ENCODE measurements around the gene BCL2.

BCL2 gene

DNA sequence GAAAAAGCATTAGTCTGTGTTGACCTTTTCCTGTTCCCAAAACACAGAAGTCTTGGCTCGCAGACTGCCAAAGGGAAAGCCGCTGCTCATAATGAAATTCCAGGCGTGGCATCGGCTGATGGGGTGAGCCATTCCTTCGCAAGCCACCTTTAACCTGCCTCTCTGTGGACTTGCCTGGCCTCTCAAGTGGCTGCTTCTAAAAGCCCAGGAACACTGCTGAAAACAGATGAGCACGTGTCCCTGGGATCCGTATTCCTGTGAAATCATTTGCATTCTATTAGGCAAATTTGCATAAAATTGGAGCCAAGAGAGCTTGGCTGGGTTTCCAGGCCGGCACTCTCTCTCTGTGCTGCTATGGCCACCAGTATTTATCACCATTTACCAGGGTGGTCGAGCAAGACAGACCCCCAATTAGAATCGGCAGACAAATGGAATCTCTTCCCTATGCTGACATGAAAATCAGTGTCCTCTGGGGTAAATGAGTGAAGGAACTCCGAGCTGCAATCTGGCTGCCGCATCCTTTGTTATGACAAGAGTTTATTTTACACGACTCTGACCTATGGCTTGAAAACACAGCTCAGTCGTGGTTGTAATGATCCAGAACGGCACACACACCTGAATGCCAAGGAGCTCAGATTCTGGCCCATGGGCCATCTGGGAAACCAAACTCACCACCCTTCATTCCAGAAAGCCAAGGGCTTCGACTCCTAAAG lies 21.7 kb downstream of the BCL2 start:
- peaks cover 65 to 75% of the 10 kb centered on the region in 2 donors for H3K4me1 Mint-ChIP-seq

DNA sequence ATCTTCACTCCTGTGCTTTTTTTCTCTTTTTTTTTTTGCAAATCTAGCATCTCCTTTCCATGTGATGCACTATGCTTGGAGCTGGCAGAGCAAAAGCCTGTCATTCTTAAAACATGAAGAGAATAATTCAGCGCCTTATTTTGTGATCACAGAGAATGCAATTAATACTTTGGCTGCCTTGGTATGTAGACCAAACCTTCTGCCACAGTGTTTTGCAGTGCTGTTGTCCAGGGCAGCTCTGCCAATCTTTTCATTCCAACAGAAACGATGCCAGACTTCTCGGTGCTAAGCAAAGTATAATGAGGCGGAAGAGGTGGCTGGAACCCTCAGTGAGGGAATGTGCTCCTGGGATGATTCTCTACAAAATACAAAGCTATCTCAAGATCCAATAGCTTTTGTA lies 25.6 kb downstream of the BCL2 start:
- peak overlapping the region; percentile 91 for H3K27ac Mint-ChIP-seq
- no peak for ATAC-seq (replicated peaks)
- peaks cover 56 to 58% of the 10 kb centered on the region in 2 donors for H3K36me3 Mint-ChIP-seq
- H3K4me1 Mint-ChIP-seq = peaks cover 36 to 63% of the 10 kb centered on the region in 2 donors
- no peak for DNase-seq
- H3K27me3 Mint-ChIP-seq = no peaks in the 10 kb centered on the region
- peaks cover 2 to 5% of the 10 kb centered on the region in 2 donors for H3K9me3 Mint-ChIP-seq
- H3K4me3 Mint-ChIP-seq = peak overlapping the region; percentile 70 to 74

More for the DNA sequence above, 21.7 kb downstream of the BCL2 start:
- H3K4me3 Mint-ChIP-seq = no peak overlapping the region
- no peaks in the 10 kb centered on the region for H3K27me3 Mint-ChIP-seq
- no peak for ATAC-seq (replicated peaks)
- peak overlapping the region; percentile 69 for H3K27ac Mint-ChIP-seq
- peaks cover 0 to 5% of the 10 kb centered on the region in 2 donors for H3K9me3 Mint-ChIP-seq
- DNase-seq = no peak
- H3K36me3 Mint-ChIP-seq = peaks cover 65 to 73% of the 10 kb centered on the region in 2 donors

DNA sequence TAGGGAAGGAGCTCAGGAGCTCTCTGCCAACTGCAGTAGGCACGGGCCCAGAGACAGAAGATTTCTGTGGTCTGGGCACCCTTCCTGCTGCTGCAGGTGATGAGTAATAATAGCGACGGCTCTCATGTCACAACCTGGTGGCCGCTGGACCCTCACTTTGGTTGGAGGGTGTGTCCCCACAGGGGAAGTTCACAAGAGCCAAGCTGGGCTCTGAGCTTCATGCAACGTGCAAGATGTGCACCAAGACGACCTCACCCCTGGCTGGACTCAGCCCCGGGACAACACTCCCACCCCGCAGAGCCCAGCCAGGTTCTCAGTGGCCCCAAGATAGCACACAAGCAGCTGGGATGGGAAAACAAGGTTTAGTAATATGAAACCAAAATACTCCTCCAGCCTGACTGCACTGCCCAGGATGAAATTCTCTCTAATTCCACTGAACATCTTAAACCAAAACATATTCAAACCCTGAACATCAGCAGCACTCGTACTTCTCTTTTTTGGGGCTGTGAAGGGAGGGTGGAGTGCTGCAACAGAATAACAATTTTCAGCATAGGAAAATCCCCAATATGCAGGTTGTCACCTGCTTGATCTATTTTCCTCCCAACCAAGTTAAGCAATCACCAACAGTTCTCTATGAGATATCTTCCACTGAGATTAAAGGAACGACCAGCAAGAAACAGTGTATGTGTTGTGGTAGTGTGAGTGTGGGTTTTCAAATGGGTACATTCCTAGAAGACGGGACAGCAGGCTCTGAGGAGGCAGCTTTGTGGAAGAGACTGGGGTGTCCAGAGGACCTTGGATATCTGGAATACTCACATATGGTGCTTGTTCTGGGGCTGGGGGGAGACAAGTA lies 26.5 kb downstream of the BCL2 start:
- Mint-ChIP-seq H3K27ac (peak overlapping the region; percentile 91), H3K36me3 (peaks cover 50% of the 10 kb centered on the region in 2 donors), H3K9me3 (peaks cover 2 to 5% of the 10 kb centered on the region in 2 donors), H3K4me1 (peaks cover 27 to 57% of the 10 kb centered on the region in 2 donors), H3K4me3 (peak overlapping the region; percentile 70 to 74), H3K27me3 (no peaks in the 10 kb centered on the region)
- DNase-seq = peak; percentile 83
- ATAC-seq (replicated peaks) = peak; percentile 90

DNA sequence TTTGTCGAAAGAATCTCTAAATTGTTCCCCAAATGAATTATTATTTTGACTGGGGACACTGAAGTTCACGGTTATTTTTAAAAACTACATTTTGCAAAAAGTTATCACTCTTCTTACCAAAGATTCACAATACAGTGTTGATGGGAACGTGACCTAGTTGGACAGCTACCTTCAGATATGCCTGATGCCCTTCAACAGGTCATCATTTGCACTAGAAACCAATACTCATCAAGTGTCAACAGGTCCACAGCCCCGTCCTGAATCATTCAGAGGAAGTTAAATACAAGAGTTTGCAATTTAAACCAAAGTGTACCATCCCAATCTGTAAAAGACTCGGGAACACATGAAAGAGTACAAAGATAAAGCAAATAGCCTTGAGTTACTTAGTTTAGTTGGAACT lies 28.3 kb downstream of the BCL2 start:
- Mint-ChIP-seq H3K4me1 (peaks cover 12 to 48% of the 10 kb centered on the region in 2 donors), H3K27ac (no peak overlapping the region), H3K4me3 (peak overlapping the region in 1 of 2 donors; percentile 11), H3K27me3 (no peaks in the 10 kb centered on the region), H3K36me3 (peaks cover 36 to 40% of the 10 kb centered on the region in 2 donors), H3K9me3 (peaks cover 4 to 5% of the 10 kb centered on the region in 2 donors)
- no peak for ATAC-seq (replicated peaks)
- no peak for DNase-seq

DNA sequence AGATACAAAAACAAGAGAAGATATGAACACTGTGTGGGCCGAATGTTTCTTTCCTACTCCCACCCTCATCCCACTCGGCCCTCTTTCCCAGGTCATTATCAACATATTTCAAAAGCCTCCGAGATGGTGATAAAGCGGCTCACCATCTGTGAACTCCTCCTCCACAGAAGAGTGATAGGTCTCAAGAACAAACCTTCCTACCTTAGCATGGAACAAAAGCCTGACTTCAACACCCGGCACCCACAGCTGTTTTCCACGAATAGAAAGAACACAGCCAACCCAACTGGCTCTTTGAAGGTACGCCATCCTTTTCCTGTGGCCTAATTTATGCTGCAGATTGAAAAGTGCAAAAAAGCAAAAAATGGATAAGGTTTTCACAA lies 28.8 kb downstream of the BCL2 start:
- no peaks in the 10 kb centered on the region for H3K27me3 Mint-ChIP-seq
- no peak overlapping the region for H3K27ac Mint-ChIP-seq
- no peak overlapping the region for H3K4me3 Mint-ChIP-seq
- DNase-seq = no peak
- ATAC-seq (replicated peaks) = no peak
- H3K9me3 Mint-ChIP-seq = peaks cover 4 to 5% of the 10 kb centered on the region in 2 donors
- peaks cover 33 to 41% of the 10 kb centered on the region in 2 donors for H3K36me3 Mint-ChIP-seq
- H3K4me1 Mint-ChIP-seq = peaks cover 7 to 48% of the 10 kb centered on the region in 2 donors

DNA sequence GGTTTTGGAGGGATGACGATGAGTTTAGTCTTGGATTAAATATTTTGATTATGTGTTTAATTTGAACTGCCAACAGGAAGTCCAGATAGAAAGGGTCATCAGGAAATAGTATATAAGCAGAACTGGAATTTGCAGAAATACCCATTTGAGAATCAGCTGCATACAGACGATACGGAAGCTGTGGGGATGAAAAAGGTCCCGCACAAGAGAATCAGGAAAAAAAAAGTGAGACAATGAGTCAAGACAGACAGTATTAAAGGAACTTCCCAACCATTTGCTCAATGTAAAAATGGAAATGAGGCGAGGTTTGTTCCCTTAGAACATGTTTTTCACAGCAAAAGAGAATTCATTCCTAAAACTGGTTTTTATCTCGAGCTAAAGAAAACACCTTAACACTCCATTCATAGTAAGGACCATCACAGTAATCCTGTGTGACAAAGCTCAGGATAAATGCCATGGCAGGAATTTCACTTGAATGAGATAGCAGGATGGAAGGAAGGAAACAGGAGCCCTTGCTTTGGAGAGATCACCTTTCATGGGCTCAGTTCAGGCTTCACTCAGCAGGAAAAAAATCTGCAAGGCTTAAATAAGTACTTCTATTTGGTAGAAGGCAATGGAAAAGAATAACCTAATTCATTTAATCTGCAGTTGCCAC lies 29.3 kb downstream of the BCL2 start:
- DNase-seq = no peak
- no peak for ATAC-seq (replicated peaks)
- H3K9me3 Mint-ChIP-seq = peaks cover 0 to 5% of the 10 kb centered on the region in 2 donors
- H3K4me3 Mint-ChIP-seq = peak overlapping the region in 1 of 2 donors; percentile 5
- no peak overlapping the region for H3K27ac Mint-ChIP-seq
- no peaks in the 10 kb centered on the region for H3K27me3 Mint-ChIP-seq
- H3K4me1 Mint-ChIP-seq = peaks cover 2 to 48% of the 10 kb centered on the region in 2 donors
- H3K36me3 Mint-ChIP-seq = peaks cover 33 to 41% of the 10 kb centered on the region in 2 donors

DNA sequence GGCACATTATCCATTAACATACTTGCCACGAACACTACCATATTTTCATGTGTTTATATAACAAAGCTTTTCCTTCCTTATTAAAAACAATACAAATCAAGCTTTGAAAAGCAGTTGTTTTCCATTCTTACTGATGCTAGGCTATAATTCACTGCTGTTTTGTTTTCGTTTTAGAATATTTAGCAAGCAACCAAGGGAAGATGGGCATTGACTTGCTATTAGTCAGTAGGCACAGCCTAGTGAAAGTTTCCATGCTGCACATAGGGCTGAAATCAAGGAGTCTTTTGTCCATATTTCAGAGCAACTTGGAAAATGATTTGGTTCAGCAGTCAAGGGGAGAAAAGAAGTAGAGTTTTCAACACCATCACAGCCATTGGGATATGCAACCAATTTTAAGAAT lies 31.3 kb downstream of the BCL2 start:
- Mint-ChIP-seq H3K27me3 (no peaks in the 10 kb centered on the region), H3K36me3 (peaks cover 40 to 46% of the 10 kb centered on the region in 2 donors), H3K9me3 (peaks cover 0 to 5% of the 10 kb centered on the region in 2 donors), H3K4me1 (peaks cover 0 to 54% of the 10 kb centered on the region in 2 donors), H3K27ac (no peak overlapping the region), H3K4me3 (no peak overlapping the region)
- DNase-seq (no peak), ATAC-seq (replicated peaks) (no peak)

DNA sequence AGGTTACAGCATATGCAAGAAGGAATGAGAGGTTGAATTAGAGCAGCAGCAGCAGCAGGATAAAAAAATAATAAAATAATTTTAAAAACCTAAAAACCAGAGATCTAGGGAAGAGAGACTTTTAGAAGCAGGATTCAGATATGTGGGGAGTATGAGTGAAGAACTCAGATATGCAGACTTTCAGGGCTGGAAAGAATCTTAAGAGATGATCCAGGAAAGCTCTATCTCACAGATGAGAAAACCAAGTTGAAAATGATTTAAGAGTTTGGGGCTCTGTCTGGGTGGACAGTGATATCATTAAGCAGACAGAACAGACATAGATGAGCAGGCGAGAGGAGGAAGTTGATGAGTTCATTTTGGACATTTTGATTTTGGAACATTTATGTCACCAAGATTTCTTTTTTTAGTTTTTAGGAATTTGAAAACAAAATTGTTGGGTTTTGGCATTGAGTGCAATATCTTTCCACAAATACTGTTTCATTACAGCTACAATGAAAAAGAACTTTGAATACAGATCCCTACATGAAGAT lies 31.8 kb downstream of the BCL2 start:
- Mint-ChIP-seq H3K27me3 (no peaks in the 10 kb centered on the region), H3K4me1 (peaks cover 0 to 50% of the 10 kb centered on the region in 2 donors), H3K27ac (no peak overlapping the region), H3K4me3 (no peak overlapping the region), H3K36me3 (peaks cover 40 to 46% of the 10 kb centered on the region in 2 donors), H3K9me3 (peaks cover 0 to 5% of the 10 kb centered on the region in 2 donors)
- ATAC-seq (replicated peaks) (no peak), DNase-seq (no peak)

DNA sequence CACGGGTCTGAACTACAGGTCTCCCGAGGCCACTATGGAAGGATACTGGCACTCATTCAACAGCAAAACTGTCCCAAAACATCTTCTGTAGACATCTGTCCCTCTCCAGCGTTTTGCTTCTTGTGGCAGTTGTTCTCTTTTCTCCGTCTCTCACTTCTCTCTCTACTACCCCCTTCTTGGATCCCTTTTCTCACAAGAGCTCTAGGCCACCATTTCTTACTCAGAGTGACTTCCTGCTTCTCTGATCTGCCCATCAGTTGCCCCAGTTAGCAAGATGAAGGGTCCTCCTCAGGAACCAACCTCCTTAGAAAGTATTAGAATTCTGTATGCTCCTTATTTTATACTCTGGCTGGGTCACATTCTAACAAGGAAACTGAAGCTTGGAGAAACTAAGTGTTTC lies 32.6 kb downstream of the BCL2 start:
- Mint-ChIP-seq H3K4me1 (peaks cover 5 to 44% of the 10 kb centered on the region in 2 donors), H3K4me3 (no peak overlapping the region), H3K27me3 (no peaks in the 10 kb centered on the region), H3K36me3 (peaks cover 35 to 41% of the 10 kb centered on the region in 2 donors), H3K9me3 (peaks cover 0 to 5% of the 10 kb centered on the region in 2 donors), H3K27ac (no peak overlapping the region)
- no peak for DNase-seq
- peak; percentile 58 to 67 for ATAC-seq (replicated peaks)

DNA sequence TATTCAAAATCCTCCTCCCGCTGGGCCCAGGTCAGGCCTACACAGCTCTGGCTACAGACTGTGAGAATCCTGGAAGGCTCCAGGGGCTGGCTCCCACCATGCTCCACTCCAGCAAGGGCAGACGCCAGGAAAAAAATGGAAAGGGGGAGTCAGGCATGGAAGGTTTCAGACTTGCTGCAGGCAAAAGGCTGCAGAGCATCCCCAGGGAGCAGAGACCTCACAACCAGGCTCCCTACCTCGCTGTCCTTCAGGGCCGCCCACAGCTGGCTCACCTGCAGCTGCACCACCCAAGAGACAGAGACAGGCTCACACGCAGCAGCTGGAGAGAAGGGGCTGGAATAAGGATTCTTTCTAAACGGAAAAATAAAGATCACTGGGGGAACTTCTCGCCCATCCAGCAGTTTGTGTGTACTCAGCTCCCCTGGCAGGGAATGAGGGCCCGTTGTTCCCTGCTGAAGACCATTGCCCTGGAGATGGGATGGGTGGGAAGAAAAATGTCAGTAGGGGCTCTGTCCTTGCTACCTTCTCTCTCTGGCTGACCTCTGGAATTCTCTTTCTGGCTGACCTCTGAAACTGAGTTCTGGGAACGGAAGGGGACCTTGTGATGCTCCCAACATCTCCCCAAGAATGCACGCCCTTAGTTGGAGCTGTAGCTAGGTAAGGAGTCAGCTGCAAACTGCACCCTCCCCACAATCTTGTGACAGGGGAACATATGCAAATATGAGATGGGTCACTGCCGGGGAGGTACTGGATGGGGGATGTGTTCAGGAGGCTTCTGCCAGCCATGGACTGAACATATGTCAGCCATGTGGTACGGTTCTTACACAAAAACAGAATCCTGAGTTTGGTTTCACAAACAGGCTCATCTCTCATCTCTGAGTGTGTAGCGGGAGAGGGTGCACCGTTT lies 34.5 kb downstream of the BCL2 start:
- peaks cover 21 to 39% of the 10 kb centered on the region in 2 donors for H3K4me1 Mint-ChIP-seq

DNA sequence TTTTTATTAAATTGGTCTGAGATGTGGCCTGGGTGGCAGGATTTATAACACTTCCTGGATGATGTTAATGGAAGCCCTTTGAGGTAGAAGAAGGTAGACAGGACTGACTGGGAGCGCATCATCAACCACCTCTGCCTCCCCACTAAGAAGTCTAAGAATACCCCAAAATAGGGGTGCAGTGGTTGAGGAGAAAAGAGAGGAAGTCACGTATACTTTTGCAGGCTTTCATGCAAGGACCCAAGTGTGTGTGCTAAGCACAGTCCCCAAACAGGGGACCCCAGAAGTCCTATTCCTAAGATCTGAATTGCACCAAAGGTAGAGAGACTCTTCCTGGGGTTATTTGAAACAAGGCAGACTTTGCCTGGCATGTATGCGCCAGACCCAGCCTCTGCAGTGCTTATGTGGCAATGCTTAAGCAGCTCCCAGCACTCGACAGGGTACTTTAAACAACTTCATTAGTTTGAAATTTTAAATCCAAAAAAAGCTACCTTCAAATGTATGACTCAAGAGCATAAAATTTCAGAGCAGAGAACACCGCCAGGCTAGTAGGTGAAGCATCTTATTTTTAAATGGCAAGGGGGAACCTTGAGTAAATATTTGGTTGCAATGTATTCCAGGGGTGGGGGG lies 35.3 kb downstream of the BCL2 start:
- ATAC-seq (replicated peaks) (no peak), DNase-seq (no peak)
- Mint-ChIP-seq H3K4me1 (peaks cover 27 to 38% of the 10 kb centered on the region in 2 donors), H3K27me3 (no peaks in the 10 kb centered on the region), H3K27ac (peak overlapping the region; percentile 77), H3K36me3 (peaks cover 47 to 52% of the 10 kb centered on the region in 2 donors), H3K4me3 (peak overlapping the region; percentile 71), H3K9me3 (peaks cover 4 to 5% of the 10 kb centered on the region in 2 donors)

More for the DNA sequence above, 34.5 kb downstream of the BCL2 start:
- H3K27ac Mint-ChIP-seq = no peak overlapping the region
- peak overlapping the region; percentile 71 for H3K4me3 Mint-ChIP-seq
- ATAC-seq (replicated peaks) = peak; percentile 90 to 93
- no peaks in the 10 kb centered on the region for H3K27me3 Mint-ChIP-seq
- DNase-seq = no peak
- peaks cover 47% of the 10 kb centered on the region in 2 donors for H3K36me3 Mint-ChIP-seq
- peaks cover 4 to 8% of the 10 kb centered on the region in 2 donors for H3K9me3 Mint-ChIP-seq

DNA sequence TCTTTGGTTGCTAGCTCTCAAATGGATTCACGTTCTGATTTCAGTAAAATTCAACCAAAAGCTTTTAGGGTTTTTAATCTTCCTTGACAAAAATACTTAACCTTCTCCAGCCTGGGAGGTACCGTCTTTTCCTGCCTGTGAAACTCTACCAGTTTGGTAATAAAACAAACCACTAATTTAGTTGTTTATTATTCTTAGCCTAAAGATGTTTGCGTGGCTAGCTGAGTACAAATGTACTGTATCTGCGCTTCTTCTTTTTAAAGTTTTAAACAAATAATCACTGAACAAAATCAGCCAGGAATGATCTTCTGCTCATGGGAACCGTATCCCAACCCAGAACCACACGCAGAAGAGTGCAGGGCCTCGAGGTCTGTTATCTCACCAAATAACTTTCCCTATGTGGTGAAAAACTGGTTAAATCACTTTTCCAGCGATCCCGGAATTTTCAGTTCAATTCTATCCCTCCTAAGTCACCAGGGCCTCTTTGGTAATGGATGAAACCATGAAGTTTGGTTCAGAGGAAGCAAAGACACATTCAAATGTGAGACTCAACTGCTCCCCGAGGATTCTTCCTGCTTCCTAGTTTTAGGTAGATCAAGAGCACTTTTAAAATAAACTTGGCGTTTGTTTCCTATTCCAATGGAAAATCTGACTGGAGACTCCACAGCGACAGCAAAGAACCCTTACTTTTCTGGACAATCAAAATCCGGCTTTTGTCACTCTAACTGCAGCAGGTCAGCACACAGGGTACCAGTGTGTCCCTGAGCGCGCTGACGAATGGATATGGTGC lies 36.1 kb downstream of the BCL2 start:
- DNase-seq (no peak), ATAC-seq (replicated peaks) (no peak)
- no peaks in the 10 kb centered on the region for H3K27me3 Mint-ChIP-seq
- H3K9me3 Mint-ChIP-seq = peaks cover 4 to 5% of the 10 kb centered on the region in 2 donors
- H3K36me3 Mint-ChIP-seq = peaks cover 52 to 59% of the 10 kb centered on the region in 2 donors
- peak overlapping the region; percentile 77 for H3K27ac Mint-ChIP-seq
- H3K4me1 Mint-ChIP-seq = peaks cover 35 to 43% of the 10 kb centered on the region in 2 donors
- peak overlapping the region in 1 of 2 donors; percentile 28 for H3K4me3 Mint-ChIP-seq

Data from stimulated activated naive B cell treated with anti-CD40 and anti-IgM and Interleukin-4, amounts not matched to agents 10 μg/mL and 1 μg/mL and 100 μg/mL, for 72 hours (primary cell).